ENCODE data around the gene RPS6KA1.

DNA sequence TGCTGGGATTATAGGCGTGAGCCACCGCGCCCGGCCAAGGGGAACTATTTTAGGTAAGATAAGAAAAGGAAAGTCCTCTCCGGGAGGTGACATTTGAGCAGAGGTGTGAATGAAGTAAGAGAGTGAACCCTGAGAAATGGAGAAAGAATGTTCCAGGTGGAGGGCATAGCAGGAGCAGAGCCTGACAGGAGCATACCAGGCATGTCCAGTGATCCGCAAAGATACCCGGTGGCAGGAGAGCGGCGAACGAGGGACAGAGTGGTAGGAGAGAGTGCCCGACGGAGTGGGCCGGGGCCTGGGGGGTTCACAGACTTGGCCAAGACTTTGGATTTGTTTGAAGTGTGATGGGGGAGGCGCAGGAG is 7.9 kb upstream of the RPS6KA1 start:
- TF ChIP-seq POLR2AphosphoS5 (IDR thresholded peaks at IDR 0.05; ENCODE audit: borderline replicate concordance, low read depth, low read length) (no peak), EZH2 (IDR thresholded peaks at IDR 0.05) (no peak)
